Nephron progenitor cell (in vitro differentiated cells): Measurements from ENCODE around the gene DMGDH.

Experiments
- DNase-seq: peaks from one replicate; pipeline ENCODE4 v3.0.0; 2021
- H3K27ac Mint-ChIP-seq: 2 replicates; pipeline ENCODE4 v1.8.0; 2021; ENCODE audit warnings: mild to moderate bottlenecking, moderate library complexity, mixed read lengths
- H3K27me3 Mint-ChIP-seq: 2 replicates; pipeline ENCODE4 v1.8.0; 2021; ENCODE audit warnings: mild to moderate bottlenecking, low read depth, mixed read lengths; ENCODE audit not compliant: poor library complexity
- H3K36me3 Mint-ChIP-seq: 2 replicates; pipeline ENCODE4 v1.8.0; 2021; ENCODE audit warnings: low read depth, mixed read lengths
- H3K4me1 Mint-ChIP-seq: 2 replicates; pipeline ENCODE4 v1.8.0; 2021; ENCODE audit warnings: mixed read lengths
- H3K4me3 Mint-ChIP-seq: 2 replicates; pipeline ENCODE4 v1.8.0; 2021; ENCODE audit warnings: mild to moderate bottlenecking, moderate library complexity, mixed read lengths
- H3K9me3 Mint-ChIP-seq: 2 replicates; pipeline ENCODE4 v1.8.0; 2021; ENCODE audit warnings: mild to moderate bottlenecking, moderate library complexity, mixed read lengths
- CTCF ChIP-seq: fragments of 200-600 bp; sonication (generic); IDR thresholded peaks from 2 replicates; pipeline ENCODE4 v1.5.0; 2021; ENCODE audit warnings: antibody characterized with exemption

Gene DMGDH

GRCh38 chr5:79030663-79031484 lies 38.6 kb downstream of the DMGDH start:
- peaks cover 3% of the 10 kb centered on the region for H3K27me3 Mint-ChIP-seq
- no peak overlapping the region for H3K4me3 Mint-ChIP-seq
- no peak for TF ChIP-seq CTCF
- H3K4me1 Mint-ChIP-seq = no peaks in the 10 kb centered on the region
- DNase-seq = no peak
- H3K36me3 Mint-ChIP-seq = no peaks in the 10 kb centered on the region
- no peaks in the 10 kb centered on the region for H3K9me3 Mint-ChIP-seq
- H3K27ac Mint-ChIP-seq = no peak overlapping the region

- Mint-ChIP-seq H3K9me3 (no peaks in the 10 kb centered on the region), H3K27me3 (peaks cover 27% of the 10 kb centered on the region), H3K4me1 (peaks cover 16% of the 10 kb centered on the region), H3K36me3 (no peaks in the 10 kb centered on the region), H3K27ac (no peak overlapping the region), H3K4me3 (peak overlapping the region; percentile 79)
- peak; percentile 80 for DNase-seq
- peak; percentile 98 for TF ChIP-seq CTCF
Observed at GRCh38 chr5:79025054-79025472, 44.4 kb downstream of the DMGDH start.

- no peak overlapping the region for H3K4me3 Mint-ChIP-seq
- H3K27me3 Mint-ChIP-seq = peaks cover 35% of the 10 kb centered on the region
- no peaks in the 10 kb centered on the region for H3K36me3 Mint-ChIP-seq
- TF ChIP-seq CTCF = no peak
- H3K9me3 Mint-ChIP-seq = no peaks in the 10 kb centered on the region
- DNase-seq = no peak
- no peak overlapping the region for H3K27ac Mint-ChIP-seq
- peaks cover 16% of the 10 kb centered on the region for H3K4me1 Mint-ChIP-seq
Observed at GRCh38 chr5:79023947-79024346, 45.5 kb downstream of the DMGDH start.

GRCh38 chr5:79023348-79023747 lies 46.1 kb downstream of the DMGDH start:
- TF ChIP-seq CTCF = no peak
- H3K4me3 Mint-ChIP-seq = no peak overlapping the region
- H3K4me1 Mint-ChIP-seq = peaks cover 16% of the 10 kb centered on the region
- no peak overlapping the region for H3K27ac Mint-ChIP-seq
- no peaks in the 10 kb centered on the region for H3K9me3 Mint-ChIP-seq
- H3K36me3 Mint-ChIP-seq = no peaks in the 10 kb centered on the region
- no peak for DNase-seq
- H3K27me3 Mint-ChIP-seq = peaks cover 37% of the 10 kb centered on the region

GRCh38 chr5:79022771-79023170 lies 46.7 kb downstream of the DMGDH start:
- TF ChIP-seq CTCF = no peak
- Mint-ChIP-seq H3K27ac (no peak overlapping the region), H3K9me3 (no peaks in the 10 kb centered on the region), H3K4me3 (no peak overlapping the region), H3K36me3 (no peaks in the 10 kb centered on the region), H3K4me1 (peaks cover 16% of the 10 kb centered on the region), H3K27me3 (peaks cover 40% of the 10 kb centered on the region)
- DNase-seq = no peak

- no peak overlapping the region for H3K27ac Mint-ChIP-seq
- DNase-seq = peak; percentile 23
- peaks cover 16% of the 10 kb centered on the region for H3K4me1 Mint-ChIP-seq
Observed at GRCh38 chr5:79021753-79022152, 47.7 kb downstream of the DMGDH start.

More at GRCh38 chr5:79021753-79022152, 47.7 kb downstream of the DMGDH start:
- Mint-ChIP-seq H3K36me3 (no peaks in the 10 kb centered on the region), H3K4me3 (no peak overlapping the region), H3K9me3 (no peaks in the 10 kb centered on the region), H3K27me3 (peaks cover 40% of the 10 kb centered on the region)
- TF ChIP-seq CTCF = no peak
